Naive thymus-derived CD4-positive, alpha-beta T cell (primary cell): ENCODE data around the gene FBXO7. TPM values are rescaled to one million over a fixed set of nuclear protein-coding genes. Genes with fewer than 3 reads are reported as not detected.

Experiments used
- polyA plus RNA-seq, 2 donors: library from polyadenylated mRNA; unstranded; fragments of 300-500 nt; fragmentation: Illumina TruSeq; gene quantifications; one replicate each; pipeline ENCODE4 v1.2.3, GENCODE V29; 2021
- total RNA-seq, 6 experiments: library from RNA in 5 of 6; stranded (reverse) in 5 of 6; gene quantifications; 1 replicate in 5 of 6; 2 replicates in 1 of 6; pipeline ENCODE4 v1.2.3 and lab custom pipeline; 2021 to 2026

Gene FBXO7
- total and polyA plus RNA-seq, 7 experiments from 2014 or later, result 86.4 to 160 (median 108) TPM

Other genes starting within 250 kb of the FBXO7 start
- gene SLC5A4, start 219.5 kb upstream of the FBXO7 start, total RNA-seq, result not detected
- gene SLC5A4, start 219.5 kb upstream of the FBXO7 start, polyA plus RNA-seq, result not detected
- not detected for gene RFPL3, start 116.9 kb upstream of the FBXO7 start, total RNA-seq
- gene RFPL3, start 116.9 kb upstream of the FBXO7 start, polyA plus RNA-seq, result not detected
- gene RTCB, start 62.6 kb upstream of the FBXO7 start, total RNA-seq, result 10 to 100 TPM; 41.6 to 59.7 (median 54.6) TPM
- gene RTCB, start 62.6 kb upstream of the FBXO7 start, polyA plus RNA-seq, result 100 to 1,000 TPM; 101 to 126 TPM
- not detected for gene BPIFC, start 10.4 kb upstream of the FBXO7 start, total RNA-seq
- not detected for gene BPIFC, start 10.4 kb upstream of the FBXO7 start, polyA plus RNA-seq